Stimulated activated CD8-positive, alpha-beta memory T cell treated with anti-CD3 and anti-CD28 coated beads, Interleukin-4, amount 100 ng/mL, for 24 hours (primary cell): ENCODE data around the gene WDFY4.

ENCODE experiments used
- DNase-seq: peaks from one replicate; pipeline ENCODE4 v3.0.0-alpha.2; 2020; ENCODE audit warnings: low read depth

The WDFY4 gene

DNA sequence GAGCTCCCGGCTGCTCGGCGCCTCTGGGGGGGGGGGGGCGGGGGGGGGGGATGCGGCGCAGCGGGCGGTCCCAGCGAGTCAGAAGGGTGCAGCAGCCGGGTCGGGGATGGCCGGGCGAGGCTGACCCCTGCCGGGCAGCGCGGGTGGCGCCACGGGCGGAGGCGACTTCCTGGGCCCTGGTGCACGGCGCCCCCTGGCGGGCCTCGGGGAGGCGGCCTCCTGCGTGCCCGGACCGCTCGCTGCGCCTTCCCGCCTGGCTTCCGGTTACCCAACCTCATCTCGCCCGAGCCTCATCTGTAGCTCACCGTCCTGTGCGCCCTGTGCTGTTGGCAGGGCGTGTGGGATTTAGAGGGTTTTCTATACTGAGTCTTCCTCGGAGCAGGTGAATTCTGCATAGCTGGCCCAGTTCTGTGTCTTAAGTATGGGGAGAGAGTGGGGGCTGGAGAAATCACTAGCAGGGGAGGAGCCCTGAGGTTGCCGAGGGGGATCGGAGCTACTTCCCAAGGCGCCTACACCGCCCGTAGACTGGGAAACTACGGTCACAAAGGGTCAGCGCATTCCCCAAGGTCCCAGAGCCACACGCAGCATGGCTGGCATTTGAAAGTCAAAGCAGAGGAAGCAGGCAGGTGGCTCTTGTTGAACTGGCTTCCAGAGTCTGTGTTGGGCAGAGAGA, 28.3 kb upstream of the WDFY4 start:
- peak; percentile 85 for DNase-seq

DNA sequence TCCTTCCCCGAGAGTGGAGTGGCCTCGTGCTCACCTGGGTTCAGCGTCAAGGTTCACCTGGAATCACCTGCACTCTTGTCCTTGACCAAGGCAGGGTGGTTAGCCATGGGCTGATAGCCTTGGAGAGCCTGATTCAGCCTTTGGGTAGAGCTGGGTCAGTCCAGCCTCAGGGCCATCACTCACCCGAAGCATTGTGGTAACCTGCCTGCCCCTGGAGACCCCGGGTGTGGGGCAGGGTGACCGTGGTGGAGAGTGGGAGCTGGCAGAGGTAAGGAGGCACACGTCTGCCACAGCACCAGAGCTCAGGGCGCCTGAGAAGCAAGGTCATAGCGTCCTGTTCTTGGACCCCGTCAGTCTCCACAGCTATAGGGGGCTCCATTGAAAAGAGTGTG, 27.8 kb upstream of the WDFY4 start:
- DNase-seq, result no peak

DNA sequence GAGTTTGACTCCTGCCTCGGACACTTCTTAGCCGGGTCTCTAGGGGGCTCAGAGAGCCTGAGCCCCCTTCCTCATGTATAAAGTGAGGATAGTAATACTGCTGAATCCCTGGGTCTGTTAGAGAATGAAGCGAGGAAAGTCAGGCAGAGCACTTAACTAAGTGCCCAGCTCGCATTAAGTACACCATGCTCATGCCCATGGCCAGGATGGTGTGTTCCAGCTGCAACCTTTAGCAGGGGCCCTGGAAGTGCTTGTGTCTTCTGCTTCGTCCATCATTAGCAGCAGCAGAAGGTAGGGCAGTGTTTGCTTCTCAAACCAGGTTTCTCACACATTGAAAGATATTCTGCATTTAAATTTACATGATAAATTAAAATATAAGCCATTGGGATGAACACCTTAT, 27.3 kb upstream of the WDFY4 start:
- no peak for DNase-seq

DNA sequence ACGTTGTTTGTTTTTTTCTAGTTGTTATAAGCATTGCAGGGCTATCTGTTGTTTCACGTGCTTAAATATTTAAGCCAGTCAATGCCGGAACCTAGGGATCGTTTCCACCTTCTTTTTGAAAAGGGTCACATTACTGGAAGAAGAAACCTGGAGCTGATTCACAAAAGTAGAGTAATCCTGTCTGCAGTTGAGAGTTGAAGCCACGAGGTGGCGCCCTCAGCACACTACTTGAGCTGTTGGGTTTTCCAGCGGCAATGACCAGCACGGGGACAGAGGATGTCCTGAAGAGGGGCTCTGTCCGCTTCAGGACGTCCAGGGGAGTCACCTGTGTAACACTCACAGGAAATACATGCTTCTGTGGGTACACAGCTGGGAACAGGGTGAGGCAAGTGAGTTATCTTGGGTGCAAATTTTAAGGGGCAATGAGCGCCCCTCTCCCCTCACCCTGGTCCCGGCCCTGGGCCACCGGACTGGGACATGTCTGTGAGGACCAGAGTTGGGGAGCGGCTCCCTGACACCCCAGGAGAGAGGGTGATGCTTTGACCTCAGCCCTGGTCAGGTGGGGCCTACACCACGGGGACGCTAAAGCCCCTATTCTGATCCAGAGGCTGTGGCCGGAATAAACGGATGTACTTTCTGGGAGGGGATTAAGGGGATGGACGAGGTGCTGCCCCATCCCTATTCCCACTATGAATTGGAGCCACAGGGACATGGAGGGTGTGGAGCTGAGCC, 26.3 kb upstream of the WDFY4 start:
- peak; percentile 36 for DNase-seq

DNA sequence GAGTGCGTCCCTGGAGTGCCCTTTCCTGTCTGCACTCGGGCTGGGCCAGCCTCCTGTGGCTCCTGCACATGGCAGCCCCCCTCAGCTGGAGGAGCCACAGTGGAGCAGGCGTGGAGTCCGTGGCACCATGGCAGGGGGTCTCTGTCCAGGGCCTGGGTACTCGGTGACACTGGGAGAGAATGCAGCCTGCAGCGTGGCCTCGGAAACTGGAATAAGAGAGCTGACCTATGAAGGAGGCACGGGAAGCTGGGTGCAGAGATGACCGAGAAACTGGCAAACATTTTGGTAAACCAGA, 25.8 kb upstream of the WDFY4 start:
- no peak for DNase-seq

DNA sequence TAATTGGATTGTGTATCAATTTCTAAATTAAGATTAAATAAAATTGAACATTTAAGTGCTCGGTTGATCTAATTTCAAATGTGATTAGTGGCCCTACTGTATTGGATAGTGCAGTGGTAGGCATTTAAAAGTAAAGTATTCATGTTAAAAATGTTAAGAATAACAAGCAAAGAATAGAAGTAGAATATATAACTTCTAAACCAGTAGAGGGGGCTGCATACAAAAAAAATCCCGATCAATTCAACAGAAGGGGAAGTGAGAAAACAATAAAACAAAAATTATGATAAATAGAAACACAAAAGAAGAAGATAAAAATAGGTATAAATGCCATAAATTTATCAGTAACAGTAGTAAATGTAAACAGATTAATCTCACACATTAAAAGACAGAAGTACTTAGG, 24.9 kb upstream of the WDFY4 start:
- no peak for DNase-seq

DNA sequence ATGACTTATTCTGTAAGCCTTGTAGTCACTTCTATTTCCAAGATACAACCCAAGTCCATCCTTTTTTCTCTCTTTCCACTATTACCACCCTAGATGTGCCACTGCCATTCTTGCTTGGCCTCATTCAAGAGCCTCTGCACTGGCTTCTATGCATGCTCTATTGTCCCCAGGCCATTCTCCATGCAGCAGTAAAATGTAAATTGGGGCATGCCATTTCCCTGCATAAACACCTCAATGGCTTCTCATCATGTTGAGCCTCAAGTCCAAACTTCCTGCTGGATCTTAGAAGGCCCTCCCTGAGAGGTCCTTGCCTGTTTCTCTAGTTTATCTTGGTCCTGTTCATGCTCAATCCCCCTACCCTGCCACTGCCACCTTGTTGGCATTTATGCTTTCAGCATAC, 23.2 kb upstream of the WDFY4 start:
- no peak for DNase-seq

DNA sequence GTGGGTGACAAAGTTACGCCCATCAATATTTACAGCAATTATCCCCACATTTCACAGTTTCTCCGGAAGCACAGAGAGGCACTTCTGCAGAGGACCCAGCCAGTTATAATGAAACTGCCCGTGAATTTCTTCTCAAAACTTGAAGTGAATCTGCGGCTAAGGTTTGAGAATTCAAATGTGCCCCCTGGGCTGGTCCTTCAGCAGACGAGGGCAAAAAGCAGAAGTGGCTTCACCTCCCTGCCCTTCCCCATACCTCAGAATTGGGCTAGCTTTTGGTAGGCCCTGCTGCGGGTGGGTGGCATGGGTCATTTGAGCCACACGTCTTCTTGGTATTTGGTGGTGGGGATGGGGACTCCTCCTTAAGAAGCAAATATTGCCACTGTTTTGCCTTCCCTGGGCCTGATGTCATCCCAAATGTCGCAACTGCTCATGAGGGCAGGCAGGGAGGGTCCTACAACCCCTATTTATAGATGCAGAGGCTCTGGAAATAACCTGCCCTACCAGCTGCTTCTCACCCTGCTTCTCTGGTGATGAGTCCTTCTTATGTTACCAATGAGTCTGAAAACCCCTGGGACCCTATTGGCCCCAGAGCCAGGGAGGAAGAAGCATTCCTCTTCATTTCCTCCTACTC, 16.6 kb upstream of the WDFY4 start:
- DNase-seq, result no peak

DNA sequence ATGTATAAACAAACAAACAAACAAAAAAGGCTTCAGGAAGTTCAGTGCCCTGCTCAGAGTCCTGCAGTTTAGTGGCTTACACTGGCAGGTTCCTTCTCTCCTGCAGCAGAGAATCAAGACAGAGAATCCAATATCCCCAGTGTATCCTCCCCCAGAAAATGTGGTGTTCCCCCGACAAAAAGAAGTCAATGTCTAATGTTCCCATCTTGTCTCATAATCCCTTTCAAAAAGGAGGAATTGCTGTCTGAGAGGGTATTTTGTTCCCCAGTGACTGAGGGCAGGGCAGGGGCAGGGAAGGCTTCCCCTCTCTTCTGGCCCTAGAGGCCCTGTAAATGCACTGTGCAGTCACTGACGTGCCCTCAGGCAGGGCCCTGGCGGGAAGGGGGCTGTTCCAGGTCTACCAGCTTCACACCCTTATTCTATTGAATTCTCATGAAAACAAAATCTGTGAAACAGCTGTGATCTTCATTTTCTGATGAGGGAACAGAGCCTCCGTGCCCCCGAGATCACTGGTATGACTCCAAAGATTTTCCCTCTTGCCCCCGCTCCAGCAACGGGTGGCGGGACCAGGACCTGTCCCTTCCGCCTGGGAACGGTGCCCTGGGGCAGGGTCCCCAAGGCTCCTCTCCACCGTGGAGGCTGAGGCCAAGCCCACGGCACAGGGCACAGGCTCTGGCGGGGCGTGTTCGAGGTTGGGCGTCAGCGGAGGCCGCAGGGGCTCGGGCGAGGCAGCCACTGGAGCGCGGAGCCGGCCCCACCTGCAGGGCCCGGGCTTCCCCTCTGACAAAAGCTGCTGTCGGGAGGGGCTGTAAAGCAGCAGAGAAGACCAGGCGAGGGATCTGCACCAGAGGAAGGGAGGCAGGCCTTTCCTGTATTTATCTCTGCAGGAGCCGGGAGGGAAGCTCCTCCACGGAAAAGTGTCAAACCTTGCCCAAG, 13.4 kb upstream of the WDFY4 start:
- DNase-seq, result no peak

DNA sequence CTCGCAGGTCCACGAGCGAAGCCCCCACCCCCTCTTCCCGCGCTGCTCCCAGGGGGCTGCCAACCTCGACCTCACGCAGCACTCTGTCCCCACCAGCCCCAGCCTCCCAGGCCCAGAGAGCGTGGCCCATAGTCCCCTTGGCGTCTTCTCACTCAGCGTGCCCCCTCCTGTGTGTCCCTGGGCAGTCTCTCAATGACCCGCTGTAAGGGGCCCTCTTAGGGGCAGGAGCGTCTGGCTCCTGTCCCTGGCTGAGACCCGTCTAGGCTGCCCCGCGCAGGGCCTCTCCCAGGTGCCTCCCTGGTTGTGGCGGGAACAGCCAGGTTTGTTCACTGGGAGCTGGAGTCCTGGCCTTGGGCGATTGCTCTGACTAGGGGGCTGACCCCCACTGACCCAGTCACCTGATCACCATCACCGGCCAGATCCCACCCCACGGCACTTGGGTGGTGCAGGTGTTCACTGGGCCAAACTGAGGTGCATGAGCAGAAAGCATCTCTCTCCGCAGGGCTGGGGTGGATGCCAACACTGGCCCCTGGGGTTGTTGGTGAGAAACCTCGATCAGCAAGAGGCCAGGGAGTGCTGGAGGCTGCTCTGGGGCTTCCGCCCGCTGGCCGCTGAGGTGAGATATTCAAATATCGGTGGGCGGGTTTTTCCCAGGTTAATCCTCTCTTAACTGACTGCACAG, 12.6 kb upstream of the WDFY4 start:
- no peak for DNase-seq

DNA sequence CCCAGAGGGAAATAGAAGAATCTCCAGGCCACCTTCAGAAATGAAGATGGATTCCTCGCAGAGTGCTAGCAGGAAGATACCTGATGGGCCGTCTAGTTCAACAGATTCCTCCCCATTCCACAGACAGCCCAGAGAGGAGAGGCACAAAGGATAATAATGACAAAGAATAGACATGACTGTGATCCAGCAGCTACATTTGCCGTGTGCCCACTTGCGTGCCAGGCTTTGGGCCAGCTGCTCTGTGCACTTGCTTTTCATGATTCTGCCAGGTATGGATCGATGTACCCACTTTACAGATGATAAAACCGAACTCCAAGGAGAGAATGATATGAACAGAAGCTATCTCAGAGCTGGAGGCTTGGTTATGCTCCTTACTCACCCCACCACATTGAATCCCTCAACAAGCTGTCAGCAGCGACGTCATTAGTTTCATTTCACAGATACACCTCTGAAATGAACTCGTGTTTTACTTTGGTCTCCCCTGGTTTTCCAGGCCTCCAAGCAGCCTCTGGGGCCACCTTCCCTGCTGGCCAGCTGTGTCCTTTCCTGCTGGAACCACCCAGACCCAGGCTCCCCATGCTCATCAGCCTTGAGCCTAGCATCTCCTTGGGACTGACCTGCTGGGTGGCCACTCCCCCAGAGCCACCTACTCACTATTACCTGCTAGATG, 11.9 kb upstream of the WDFY4 start:
- no peak for DNase-seq

DNA sequence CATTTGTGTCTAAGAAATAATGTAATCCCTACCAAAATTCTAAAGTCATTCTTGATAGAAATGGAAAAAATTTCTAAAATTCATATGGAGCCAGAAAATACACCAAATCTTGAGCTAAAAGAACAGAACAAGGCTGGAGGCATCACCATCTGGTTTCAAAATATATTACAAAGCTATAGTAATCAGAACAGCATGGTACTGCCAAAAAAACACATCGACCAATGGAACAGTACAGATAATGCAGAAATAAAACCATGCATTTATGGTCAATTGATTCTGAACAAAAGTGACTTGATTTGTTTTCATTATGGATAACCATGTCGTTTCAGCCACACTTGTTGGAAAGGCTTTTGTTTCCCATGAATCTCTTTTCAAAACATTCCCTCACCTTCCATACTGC, 7.0 kb upstream of the WDFY4 start:
- DNase-seq, result no peak

DNA sequence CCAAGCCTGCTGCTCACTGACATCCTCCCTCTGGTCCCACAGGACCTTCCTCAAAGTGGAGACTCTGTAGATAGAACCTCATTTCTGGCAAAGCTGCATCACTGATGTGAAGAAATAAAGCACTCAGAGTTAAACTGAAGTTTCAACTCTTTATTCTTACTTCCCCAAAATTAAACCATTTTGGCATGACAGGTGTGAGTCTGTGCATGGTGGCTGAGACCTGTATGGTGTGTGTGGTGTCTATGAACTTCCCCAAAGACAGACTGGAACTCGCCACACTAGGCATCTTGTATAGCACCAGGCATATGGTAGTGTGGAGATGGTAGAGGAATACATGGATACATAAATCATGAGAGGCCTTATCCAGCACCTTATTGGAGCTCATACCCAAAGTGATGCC, 6.6 kb upstream of the WDFY4 start:
- no peak for DNase-seq

DNA sequence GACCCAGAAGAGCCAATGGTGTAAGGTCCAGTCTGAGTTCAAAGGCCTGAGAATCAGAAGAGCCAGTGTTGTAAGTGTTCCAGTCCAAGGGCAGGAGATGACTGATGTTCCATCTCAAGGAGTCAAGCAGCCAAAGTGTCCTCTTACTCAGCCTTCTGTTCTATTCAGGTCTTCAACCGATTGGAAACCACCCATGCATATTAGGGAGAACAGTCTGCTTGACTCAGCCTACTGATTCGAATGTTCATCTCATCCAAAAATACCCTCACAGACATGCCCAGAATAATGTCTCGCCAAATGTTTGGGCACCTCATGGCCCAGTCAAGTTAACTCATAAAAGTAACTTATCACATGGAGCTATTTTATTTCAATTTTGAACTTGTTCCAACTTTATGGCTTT, 2.9 kb upstream of the WDFY4 start:
- no peak for DNase-seq

DNA sequence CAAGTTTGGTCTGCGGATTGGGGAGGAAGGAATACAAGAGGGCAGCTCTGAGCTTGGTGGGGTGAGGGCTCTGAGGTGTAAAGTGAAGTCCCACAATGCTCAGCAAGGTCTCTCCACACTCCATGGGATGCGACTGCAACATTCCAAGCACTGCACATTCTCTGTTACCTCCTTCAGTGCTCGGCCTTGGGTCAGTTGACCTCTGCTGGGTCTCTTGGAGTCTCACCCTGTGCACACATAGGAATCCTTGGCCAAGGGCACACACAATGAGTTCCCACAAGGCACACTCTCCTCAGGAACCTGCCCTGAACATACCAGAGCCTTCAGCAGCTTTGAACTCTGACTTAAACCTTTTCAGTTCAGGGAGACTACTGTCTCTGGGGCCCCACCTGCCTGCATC, 2.4 kb upstream of the WDFY4 start:
- no peak for DNase-seq

DNA sequence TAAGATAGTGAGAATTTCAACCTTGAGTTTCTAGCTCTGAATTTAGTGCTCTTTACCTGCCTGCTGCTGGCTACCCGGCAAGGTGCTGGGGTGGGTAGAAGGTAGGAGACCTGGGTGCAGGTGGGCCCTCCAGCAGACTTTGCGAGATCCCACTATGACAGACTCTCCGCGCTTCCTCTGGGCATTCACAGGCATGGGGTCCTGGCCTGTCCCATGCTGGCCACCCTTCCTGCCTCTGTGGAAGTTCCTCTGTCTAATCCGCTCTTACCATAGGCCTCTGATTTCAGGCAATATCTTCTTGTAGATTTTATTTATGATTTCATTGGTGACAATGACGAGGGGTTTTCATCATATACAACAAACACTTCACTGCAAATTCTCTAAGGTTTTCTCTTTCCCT, 1.2 kb upstream of the WDFY4 start:
- no peak for DNase-seq

DNA sequence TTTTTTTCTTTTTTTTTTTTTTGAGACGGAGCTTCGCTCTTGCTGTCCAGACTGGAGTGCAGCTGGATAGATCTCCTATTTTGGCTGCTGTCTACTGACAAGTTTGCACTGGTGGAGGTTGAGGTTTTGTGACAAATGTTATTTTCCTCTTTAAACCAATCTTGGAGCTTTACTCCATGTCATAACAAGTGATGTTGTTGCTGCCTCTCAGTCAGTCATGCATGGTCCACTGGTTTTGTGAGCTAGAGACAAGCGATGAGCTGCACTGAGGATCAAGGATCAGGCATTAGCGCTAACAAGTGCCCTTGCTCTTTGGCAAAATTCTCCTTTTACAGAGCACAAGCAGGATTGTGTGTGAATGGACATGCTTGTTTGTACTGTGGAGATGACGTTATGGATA, 805 bp upstream of the WDFY4 start:
- no peak for DNase-seq

DNA sequence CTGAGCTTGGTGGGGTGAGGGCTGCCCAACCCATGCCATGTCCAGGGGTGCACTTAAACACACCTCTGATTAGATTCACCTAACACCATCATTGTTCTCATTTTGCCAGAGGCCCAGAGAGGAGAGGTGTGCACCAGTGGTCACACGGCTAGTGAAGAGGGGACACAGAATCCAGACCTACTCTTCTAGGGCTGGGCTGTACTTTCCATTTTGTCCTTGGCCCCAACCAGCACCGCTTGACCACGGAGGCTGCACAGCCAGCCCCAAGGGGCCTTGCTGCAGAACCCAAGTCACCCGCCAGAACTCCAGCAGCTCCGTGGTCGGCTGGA, 246 bp upstream of the WDFY4 start:
- no peak for DNase-seq

DNA sequence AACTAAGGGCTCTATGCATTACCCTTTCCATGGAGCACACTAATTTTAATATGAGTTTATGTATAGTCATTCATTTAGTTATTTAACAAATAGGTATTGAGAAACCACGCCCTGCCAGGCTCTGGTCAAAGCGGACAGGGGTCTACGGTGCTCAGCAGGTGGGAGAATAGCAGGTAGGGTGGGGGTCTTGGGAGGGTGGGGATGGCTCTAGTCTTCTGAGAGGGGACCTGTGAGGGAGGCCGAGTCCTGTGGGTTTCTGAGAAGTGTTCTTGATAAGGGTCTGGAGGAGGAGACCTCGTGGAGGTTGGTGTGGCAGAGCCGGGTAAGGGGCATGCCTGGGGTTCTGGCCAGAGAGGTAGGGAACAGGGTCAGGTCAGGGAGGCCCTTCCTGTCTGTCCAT, 1.1 kb downstream of the WDFY4 start:
- DNase-seq, result no peak

DNA sequence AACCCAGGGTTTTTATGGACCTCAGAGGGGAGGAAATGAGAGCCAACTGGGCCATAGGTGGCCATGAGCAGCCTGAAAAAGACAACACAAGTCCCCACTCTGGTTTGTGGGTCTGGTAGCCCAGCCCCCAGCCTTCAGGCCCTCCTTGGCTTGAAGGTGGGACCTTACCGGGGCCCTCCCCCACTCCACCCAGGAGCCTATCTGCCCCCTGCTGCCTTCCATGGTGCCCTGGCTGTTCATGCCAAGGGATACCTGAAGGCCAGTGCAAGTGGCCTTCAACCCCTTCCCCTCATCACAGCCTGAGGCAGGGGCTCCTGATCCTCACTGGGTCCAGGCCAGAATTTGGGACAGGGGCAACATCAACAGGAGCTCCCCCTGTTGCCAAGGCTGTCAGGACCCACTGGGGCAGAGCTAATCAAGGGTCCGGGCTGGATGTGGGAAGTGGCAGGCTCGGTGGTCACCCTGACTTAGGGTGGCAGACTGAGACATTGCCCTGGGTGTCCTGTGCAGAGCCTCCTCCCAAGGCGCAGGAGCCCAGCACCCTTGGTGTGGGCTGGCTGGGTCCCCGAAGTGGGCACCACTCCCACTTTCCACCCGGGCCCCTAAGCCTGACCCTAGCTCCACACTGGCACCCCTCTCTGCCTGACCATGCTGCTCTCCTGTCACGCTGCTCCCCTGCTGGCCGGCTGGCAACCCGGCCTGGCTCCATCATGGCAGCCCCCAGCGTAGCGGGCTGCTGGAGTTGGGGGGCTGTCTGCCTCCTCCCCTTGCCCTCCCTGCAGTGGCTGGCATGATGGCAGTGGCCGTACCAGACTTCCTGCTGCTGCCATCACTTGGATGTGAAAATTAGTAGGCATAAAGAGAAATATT, 6.4 kb downstream of the WDFY4 start:
- no peak for DNase-seq
